Fibroblast of skin of right quadriceps (primary cell): ENCODE results near the gene TIMM10B.
A peak's percentile ranks its signal among the peaks of the same experiment; 100 is the strongest.

Source experiments
- DNase-seq: peaks from one replicate; pipeline ENCODE4 v3.0.0-alpha.2; 2013

Gene TIMM10B

GRCh38 chr11:6473451-6474412, 7.6 kb upstream of the TIMM10B start, which contains the start of gene TRIM3:
TRIM3 (minus strand) TSS chr11:6473941; CDS start chr11:6465695, 8,246 bp downstream.
- DNase-seq, result peak; percentile 88

GRCh38 chr11:6474413-6474792, 6.9 kb upstream of the TIMM10B start:
- DNase-seq, result no peak

GRCh38 chr11:6474806-6475500, 6.3 kb upstream of the TIMM10B start:
- no peak for DNase-seq

GRCh38 chr11:6475936-6476335, 5.4 kb upstream of the TIMM10B start:
- no peak for DNase-seq

GRCh38 chr11:6476571-6476970, 4.7 kb upstream of the TIMM10B start:
- DNase-seq, result no peak

GRCh38 chr11:6480299-6480914, 894 bp upstream of the TIMM10B start:
- DNase-seq, result peak; percentile 11

- DNase-seq, result no peak
Measured at GRCh38 chr11:6481924-6482275, 599 bp downstream of the TIMM10B start.

- DNase-seq, result no peak
Measured at GRCh38 chr11:6482441-6482840, 1.1 kb downstream of the TIMM10B start.

GRCh38 chr11:6483015-6483414, 1.7 kb downstream of the TIMM10B start:
- no peak for DNase-seq

GRCh38 chr11:6485661-6486060, 4.4 kb downstream of the TIMM10B start:
- DNase-seq, result no peak

GRCh38 chr11:6486256-6486655, 5.0 kb downstream of the TIMM10B start:
- no peak for DNase-seq

GRCh38 chr11:6486938-6487337, 5.6 kb downstream of the TIMM10B start:
- no peak for DNase-seq

- DNase-seq, result no peak
Measured at GRCh38 chr11:6488342-6488741, 7.0 kb downstream of the TIMM10B start.

- DNase-seq, result no peak
Measured at GRCh38 chr11:6488821-6489220, 7.5 kb downstream of the TIMM10B start.

GRCh38 chr11:6489306-6489705, 8.0 kb downstream of the TIMM10B start:
- no peak for DNase-seq

- DNase-seq, result no peak
Measured at GRCh38 chr11:6497069-6497839, 16.0 kb downstream of the TIMM10B start, which contains the start of gene DNHD1. DNHD1 (plus strand) TSS chr11:6497280; CDS start chr11:6498216, 936 bp downstream.

- no peak for DNase-seq
Measured at GRCh38 chr11:6498121-6498520, 16.8 kb downstream of the TIMM10B start.

GRCh38 chr11:6498544-6498943, 17.2 kb downstream of the TIMM10B start:
- no peak for DNase-seq

- DNase-seq, result no peak
Measured at GRCh38 chr11:6502382-6502781, 21.1 kb downstream of the TIMM10B start.

GRCh38 chr11:6504166-6504565, 22.9 kb downstream of the TIMM10B start:
- DNase-seq, result no peak

- peak; percentile 78 for DNase-seq
Measured at GRCh38 chr11:6505577-6506240, 24.4 kb downstream of the TIMM10B start.

- DNase-seq, result no peak
Measured at GRCh38 chr11:6516865-6517264, 35.6 kb downstream of the TIMM10B start.
